Stimulated activated CD4-positive, alpha-beta T cell treated with anti-CD3 and anti-CD28 coated beads, Interleukin-4, amount 100 ng/mL, for 1 hour (primary cell): ENCODE measurements around the gene UBXN1.

Source experiments
- DNase-seq: peaks from one replicate; pipeline ENCODE4 v3.0.0-alpha.2; 2020

Gene UBXN1

DNA sequence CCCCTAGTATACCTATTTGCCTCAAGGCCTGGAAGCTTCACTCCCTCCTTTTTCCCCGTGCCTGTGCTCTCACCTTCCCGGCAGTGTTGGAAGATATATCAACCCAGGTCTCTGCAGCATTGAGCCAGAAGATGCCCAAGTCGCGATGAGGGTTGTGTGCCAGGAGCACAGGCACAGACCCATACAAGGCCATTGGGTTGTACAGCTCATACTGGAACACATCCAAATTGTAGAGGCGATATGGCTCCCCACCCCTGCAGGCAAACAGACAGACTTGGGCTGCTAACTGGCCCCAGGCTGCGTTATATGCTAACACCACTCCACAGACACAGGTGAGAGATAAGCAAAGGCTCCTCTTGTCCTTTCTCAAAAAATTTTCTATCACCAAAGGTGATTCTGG is 46.4 kb downstream of the UBXN1 start:
- no peak for DNase-seq

DNA sequence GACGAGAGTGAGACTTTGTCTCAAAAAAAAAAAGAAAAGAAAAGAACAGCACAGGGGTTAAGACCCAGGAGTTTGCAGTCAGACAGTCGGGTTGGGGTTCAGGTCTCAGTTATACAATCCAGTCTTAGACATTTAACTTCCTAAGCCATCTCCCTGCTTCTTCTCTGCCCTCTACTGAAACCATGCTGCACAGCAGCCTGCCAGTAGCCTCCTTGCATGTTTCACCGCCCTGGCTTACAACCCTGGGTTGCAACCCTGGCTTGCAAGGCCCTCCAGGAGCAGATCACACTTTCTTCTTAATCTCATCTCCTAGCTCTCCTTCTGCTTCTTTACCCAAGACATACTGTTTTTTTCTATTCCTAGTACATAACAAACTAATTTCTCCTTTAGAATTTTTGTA is 51.2 kb downstream of the UBXN1 start:
- no peak for DNase-seq
